Measurements from ENCODE around the gene CDKN1B.

CDKN1B gene

GRCh38 chr12:12770262-12770661, 53.1 kb downstream of the CDKN1B start:
- no peak for DNase-seq

Measured in activated T-cell treated with anti-CD3 and anti-CD28 coated beads for 4 hours (primary cell).